ENCODE data around the gene DYNC1I1. TPM values are rescaled to one million over a fixed set of nuclear protein-coding genes. Genes with fewer than 3 reads are reported as not detected.

DYNC1I1 gene
- total RNA-seq, 1 experiment from 2014 or later: 3.6 TPM

- POLR2A ChIA-PET (ENCODE audit: low non-redundant PET): no interaction called here
- no TSS peak for BruUV-seq (replicated peaks)
- TF ChIP-seq CTCF (conservative IDR thresholded peaks at IDR 0.05; ENCODE audit: low read depth, low read length): no peak
- TF ChIP-seq EZH2 (IDR thresholded peaks at IDR 0.05; ENCODE audit: borderline replicate concordance, low read depth, low read length, poor library complexity, severe bottlenecking): no peak
- CTCF ChIA-PET: no interaction called here
- intact Hi-C loops (cut with micrococcal nuclease; ENCODE audit: unreplicated experiment): no loop called here
- Histone ChIP-seq H3K4me1 (ENCODE audit: insufficient read depth, low read length, poor library complexity, severe bottlenecking) (no peaks in the 10 kb centered on the region), H3K9me3 (ENCODE audit: low read depth, low read length, poor library complexity, severe bottlenecking) (no peaks in the 10 kb centered on the region), H3K27me3 (replicated peaks; ENCODE audit: insufficient read depth, low read depth, low read length, poor library complexity) (no peaks in the 10 kb centered on the region), H3K4me3 (ENCODE audit: low read depth, low read length, poor library complexity, severe bottlenecking) (no peak overlapping the region), H3K36me3 (ENCODE audit: insufficient read depth, low read length, poor library complexity, severe bottlenecking) (no peaks in the 10 kb centered on the region), H3K27ac (ENCODE audit: low read depth, low read length, poor library complexity, severe bottlenecking) (no peak overlapping the region)
- no peak for DNase-seq (ENCODE audit: low spot score)
Observed at GRCh38 chr7:95784796-95785195, 12.4 kb downstream of the DYNC1I1 start.

DNA sequence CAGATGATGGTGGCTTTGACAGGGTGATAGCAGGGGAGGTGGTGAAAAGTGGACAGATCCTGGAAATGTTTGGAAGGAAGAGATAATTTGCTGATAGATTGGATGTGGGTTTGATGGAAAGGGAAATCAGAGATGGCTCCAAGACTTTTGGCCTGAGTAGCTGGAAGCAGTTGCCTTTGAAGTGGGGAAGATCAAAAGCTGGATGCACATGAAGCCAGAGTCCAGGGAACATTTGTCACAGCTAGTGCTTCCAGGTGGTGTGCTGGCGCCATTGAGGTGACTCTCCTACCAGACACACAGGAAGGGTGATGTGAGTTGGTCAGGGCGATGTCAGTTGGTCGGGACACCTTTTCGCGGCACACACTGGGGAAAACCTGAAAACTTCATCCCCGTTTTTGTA, 15.9 kb downstream of the DYNC1I1 start:
- Histone ChIP-seq H3K4me1 (ENCODE audit: insufficient read depth, low read length, poor library complexity, severe bottlenecking) (no peaks in the 10 kb centered on the region), H3K27me3 (replicated peaks; ENCODE audit: insufficient read depth, low read depth, low read length, poor library complexity) (no peaks in the 10 kb centered on the region), H3K9me3 (ENCODE audit: low read depth, low read length, poor library complexity, severe bottlenecking) (no peaks in the 10 kb centered on the region), H3K27ac (ENCODE audit: low read depth, low read length, poor library complexity, severe bottlenecking) (no peak overlapping the region), H3K4me3 (ENCODE audit: low read depth, low read length, poor library complexity, severe bottlenecking) (no peak overlapping the region), H3K36me3 (ENCODE audit: insufficient read depth, low read length, poor library complexity, severe bottlenecking) (no peaks in the 10 kb centered on the region)
- CTCF ChIA-PET: no interaction called here
- no peak for TF ChIP-seq CTCF (conservative IDR thresholded peaks at IDR 0.05; ENCODE audit: low read depth, low read length)
- TF ChIP-seq EZH2 (IDR thresholded peaks at IDR 0.05; ENCODE audit: borderline replicate concordance, low read depth, low read length, poor library complexity, severe bottlenecking): no peak
- no peak for DNase-seq (ENCODE audit: low spot score)
- POLR2A ChIA-PET (ENCODE audit: low non-redundant PET): no interaction called here
- BruUV-seq (replicated peaks): no TSS peak
- intact Hi-C loops (cut with micrococcal nuclease; ENCODE audit: unreplicated experiment): no loop called here

DNA sequence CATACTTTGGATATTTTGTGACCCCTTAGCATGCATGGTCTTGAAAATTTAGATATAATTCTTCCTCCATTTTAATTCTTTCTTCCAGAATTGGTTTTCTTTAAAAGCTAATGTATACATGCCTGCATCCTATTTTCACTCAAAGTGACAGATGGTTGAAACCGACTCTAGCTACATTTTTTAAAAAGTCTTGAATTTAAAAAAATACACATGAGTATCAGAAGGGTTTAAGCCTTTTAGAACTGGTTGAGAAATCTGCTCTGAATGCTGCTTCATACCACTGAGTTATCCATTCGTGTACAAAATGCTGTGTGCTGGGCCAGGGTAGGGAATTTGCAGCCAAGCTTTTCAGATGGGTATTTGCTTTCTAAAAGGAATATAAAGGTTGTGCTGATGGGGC, 16.5 kb downstream of the DYNC1I1 start:
- H3K36me3 ChIP-seq (ENCODE audit: insufficient read depth, low read length, poor library complexity, severe bottlenecking): no peaks in the 10 kb centered on the region
- no peak for DNase-seq (ENCODE audit: low spot score)
- H3K27ac ChIP-seq (ENCODE audit: low read depth, low read length, poor library complexity, severe bottlenecking): no peak overlapping the region
- H3K4me3 ChIP-seq (ENCODE audit: low read depth, low read length, poor library complexity, severe bottlenecking): no peak overlapping the region
- no peaks in the 10 kb centered on the region for H3K4me1 ChIP-seq (ENCODE audit: insufficient read depth, low read length, poor library complexity, severe bottlenecking)
- BruUV-seq (replicated peaks): no TSS peak
- no peaks in the 10 kb centered on the region for H3K9me3 ChIP-seq (ENCODE audit: low read depth, low read length, poor library complexity, severe bottlenecking)
- intact Hi-C loops (cut with micrococcal nuclease; ENCODE audit: unreplicated experiment): no loop called here
- ChIA-PET POLR2A (ENCODE audit: low non-redundant PET) (no interaction called here), CTCF (no interaction called here)
- H3K27me3 ChIP-seq (replicated peaks; ENCODE audit: insufficient read depth, low read depth, low read length, poor library complexity): no peaks in the 10 kb centered on the region
- no peak for TF ChIP-seq CTCF (conservative IDR thresholded peaks at IDR 0.05; ENCODE audit: low read depth, low read length)
- TF ChIP-seq EZH2 (IDR thresholded peaks at IDR 0.05; ENCODE audit: borderline replicate concordance, low read depth, low read length, poor library complexity, severe bottlenecking): no peak

Measured in A673 (cell line).